ENCODE measurements around the gene ENTHD1.
A peak's percentile ranks its signal among the peaks of the same experiment; 100 is the strongest.

Gene ENTHD1

DNA sequence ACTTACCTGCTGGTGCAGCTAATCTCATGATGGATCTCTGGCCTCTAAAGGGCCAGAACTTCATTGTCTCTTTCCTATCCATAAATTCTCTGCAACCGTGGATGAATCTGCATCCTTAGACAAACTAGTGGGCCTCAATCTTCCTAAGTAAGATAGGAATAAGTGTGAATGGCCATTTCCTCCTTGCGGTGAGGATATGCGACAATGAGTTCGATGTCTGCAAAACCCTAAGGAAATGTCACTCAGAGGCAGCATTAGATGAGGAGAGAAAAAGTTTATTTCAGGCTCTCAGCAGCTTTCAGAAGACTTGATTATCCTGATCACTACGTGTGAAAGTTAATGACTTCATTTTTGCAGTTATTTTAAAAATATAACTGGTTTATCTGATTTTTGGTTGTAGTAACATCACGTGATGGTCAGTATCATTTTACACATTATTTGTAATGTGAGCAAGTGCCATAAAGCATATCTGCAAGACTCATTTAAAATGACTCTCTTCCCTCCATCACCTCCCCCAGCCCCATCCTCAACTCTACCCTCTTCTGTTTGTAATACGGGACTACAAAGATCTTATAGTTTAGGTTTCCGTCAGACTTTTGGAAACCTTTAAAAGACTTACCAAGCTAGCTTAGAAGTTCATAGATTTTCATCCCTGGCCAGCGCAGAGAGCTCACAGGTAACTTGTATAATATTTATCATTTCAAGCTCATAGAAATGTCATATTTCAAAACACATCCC is 17.5 kb upstream of the ENTHD1 start:
- Histone ChIP-seq H4K20me1 (ENCODE audit: insufficient read depth, low read length) (peaks cover 8% of the 10 kb centered on the region; the same call in 1 of the 2 replicates), H3K79me2 (ENCODE audit: insufficient read depth, low read length) (peaks cover 94% of the 10 kb centered on the region), H3K36me3 (ENCODE audit: insufficient read depth, low read length) (no peaks in the 10 kb centered on the region; the same call in 1 of the 2 replicates), H3K27me3 (ENCODE audit: insufficient read depth, low read length, poor library complexity) (no peaks in the 10 kb centered on the region), H2AFZ (ENCODE audit: low read depth, low read length) (no peak overlapping the region), H3K4me3 (ENCODE audit: low read depth in 1 of 2, low read length in 2 of 2) (no peak overlapping the region), H3K4me2 (ENCODE audit: insufficient read depth, low read length) (no peak overlapping the region), H3K4me1 (ENCODE audit: insufficient read depth, low read length) (peaks cover 9% of the 10 kb centered on the region; the same call in 1 of the 2 replicates), H3K27ac (ENCODE audit: low read length) (no peak overlapping the region), H3K9me3 (ENCODE audit: insufficient read depth, low read length, severe bottlenecking) (no peaks in the 10 kb centered on the region), H3K9ac (ENCODE audit: low read depth, low read length) (no peak overlapping the region)
- TF ChIP-seq, protein P1, sequence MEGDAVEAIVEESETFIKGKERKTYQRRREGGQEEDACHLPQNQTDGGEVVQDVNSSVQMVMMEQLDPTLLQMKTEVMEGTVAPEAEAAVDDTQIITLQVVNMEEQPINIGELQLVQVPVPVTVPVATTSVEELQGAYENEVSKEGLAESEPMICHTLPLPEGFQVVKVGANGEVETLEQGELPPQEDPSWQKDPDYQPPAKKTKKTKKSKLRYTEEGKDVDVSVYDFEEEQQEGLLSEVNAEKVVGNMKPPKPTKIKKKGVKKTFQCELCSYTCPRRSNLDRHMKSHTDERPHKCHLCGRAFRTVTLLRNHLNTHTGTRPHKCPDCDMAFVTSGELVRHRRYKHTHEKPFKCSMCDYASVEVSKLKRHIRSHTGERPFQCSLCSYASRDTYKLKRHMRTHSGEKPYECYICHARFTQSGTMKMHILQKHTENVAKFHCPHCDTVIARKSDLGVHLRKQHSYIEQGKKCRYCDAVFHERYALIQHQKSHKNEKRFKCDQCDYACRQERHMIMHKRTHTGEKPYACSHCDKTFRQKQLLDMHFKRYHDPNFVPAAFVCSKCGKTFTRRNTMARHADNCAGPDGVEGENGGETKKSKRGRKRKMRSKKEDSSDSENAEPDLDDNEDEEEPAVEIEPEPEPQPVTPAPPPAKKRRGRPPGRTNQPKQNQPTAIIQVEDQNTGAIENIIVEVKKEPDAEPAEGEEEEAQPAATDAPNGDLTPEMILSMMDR (IDR thresholded peaks at IDR 0.05; ENCODE audit: borderline replicate concordance, extremely low read depth, low read length, poor library complexity, severe bottlenecking), result no peak
- TF ChIP-seq EZH2 (IDR thresholded peaks at IDR 0.05; ENCODE audit: borderline replicate concordance, low read depth, low read length, severe bottlenecking), result no peak
- DNase-seq (no peak), ATAC-seq (ENCODE audit: insufficient read depth, low read depth) (no peak)

DNA sequence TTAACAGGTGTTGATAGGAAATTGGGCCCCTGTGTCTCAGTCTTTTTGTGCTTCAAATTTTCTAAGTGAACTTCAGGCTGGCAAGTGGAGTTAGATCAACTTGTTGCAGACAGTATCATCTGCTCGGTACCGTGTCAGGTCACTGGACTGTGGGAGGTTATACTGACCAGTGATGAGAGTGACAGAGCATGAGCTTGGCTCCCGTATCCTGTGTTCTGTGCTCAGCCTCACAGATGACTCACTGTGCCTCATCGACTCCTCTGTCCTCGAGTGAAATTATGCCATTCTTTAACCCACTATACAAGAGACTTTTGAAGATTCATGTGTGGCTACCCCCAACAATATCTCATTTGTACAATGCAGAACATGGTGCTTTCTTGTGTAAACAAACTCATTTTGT is 15.2 kb upstream of the ENTHD1 start:
- no peaks in the 10 kb centered on the region for H3K9me3 ChIP-seq (ENCODE audit: insufficient read depth, low read length, severe bottlenecking)
- H4K20me1 ChIP-seq (ENCODE audit: insufficient read depth, low read length), result peaks cover 8% of the 10 kb centered on the region; the same call in 1 of the 2 replicates
- no peaks in the 10 kb centered on the region for H3K27me3 ChIP-seq (ENCODE audit: insufficient read depth, low read length, poor library complexity)
- no peak; the same call in 2 of the 3 replicates for ATAC-seq (ENCODE audit: insufficient read depth, low read depth)
- H3K4me3 ChIP-seq (ENCODE audit: low read depth in 1 of 2, low read length in 2 of 2), result no peak overlapping the region
- TF ChIP-seq, protein P1 (IDR thresholded peaks at IDR 0.05; ENCODE audit: borderline replicate concordance, extremely low read depth, low read length, poor library complexity, severe bottlenecking), result no peak
- TF ChIP-seq EZH2 (IDR thresholded peaks at IDR 0.05; ENCODE audit: borderline replicate concordance, low read depth, low read length, severe bottlenecking), result no peak
- H3K4me1 ChIP-seq (ENCODE audit: insufficient read depth, low read length), result peaks cover 28% of the 10 kb centered on the region
- H3K9ac ChIP-seq (ENCODE audit: low read depth, low read length), result no peak overlapping the region
- H3K4me2 ChIP-seq (ENCODE audit: insufficient read depth, low read length), result no peak overlapping the region
- peaks cover 97% of the 10 kb centered on the region for H3K79me2 ChIP-seq (ENCODE audit: insufficient read depth, low read length)
- no peak for DNase-seq
- 0 out of 2 replicates have a peak overlapping the region, but pooled peaks have one; percentile 28 for H3K27ac ChIP-seq (ENCODE audit: low read length)
- H2AFZ ChIP-seq (ENCODE audit: low read depth, low read length), result no peak overlapping the region
- no peaks in the 10 kb centered on the region; the same call in 1 of the 2 replicates for H3K36me3 ChIP-seq (ENCODE audit: insufficient read depth, low read length)

DNA sequence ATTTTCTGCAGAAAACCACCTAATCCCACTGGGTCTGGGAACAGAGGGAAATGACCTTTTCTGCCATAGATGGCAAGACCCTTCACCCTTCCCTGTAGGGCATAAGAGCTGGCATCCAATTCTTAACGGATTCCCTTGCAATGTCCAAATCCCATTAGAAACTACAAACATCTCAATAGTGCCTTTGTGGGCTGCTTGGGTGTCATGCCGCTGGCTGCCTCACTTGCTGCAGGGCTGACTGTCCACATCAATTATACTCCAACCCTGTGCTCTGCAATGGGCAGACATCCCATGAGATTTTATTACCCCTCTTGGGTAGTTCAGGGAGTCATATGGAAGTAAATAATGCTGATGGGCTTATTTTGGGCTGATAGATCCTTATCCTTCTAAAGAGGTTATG is 14.6 kb upstream of the ENTHD1 start:
- Histone ChIP-seq H3K9ac (ENCODE audit: low read depth, low read length) (no peak overlapping the region), H3K27ac (ENCODE audit: low read length) (no peak overlapping the region), H3K36me3 (ENCODE audit: insufficient read depth, low read length) (no peaks in the 10 kb centered on the region; the same call in 1 of the 2 replicates), H3K4me3 (ENCODE audit: low read depth in 1 of 2, low read length in 2 of 2) (no peak overlapping the region), H4K20me1 (ENCODE audit: insufficient read depth, low read length) (peaks cover 8% of the 10 kb centered on the region; the same call in 1 of the 2 replicates), H3K79me2 (ENCODE audit: insufficient read depth, low read length) (peaks cover 97% of the 10 kb centered on the region), H2AFZ (ENCODE audit: low read depth, low read length) (no peak overlapping the region), H3K27me3 (ENCODE audit: insufficient read depth, low read length, poor library complexity) (no peaks in the 10 kb centered on the region), H3K4me1 (ENCODE audit: insufficient read depth, low read length) (peaks cover 34% of the 10 kb centered on the region), H3K4me2 (ENCODE audit: insufficient read depth, low read length) (0 out of 2 replicates have a peak overlapping the region, but pooled peaks have one; percentile 7), H3K9me3 (ENCODE audit: insufficient read depth, low read length, severe bottlenecking) (no peaks in the 10 kb centered on the region)
- ATAC-seq (ENCODE audit: insufficient read depth, low read depth) (no peak), DNase-seq (no peak)
- TF ChIP-seq, protein P1 (IDR thresholded peaks at IDR 0.05; ENCODE audit: borderline replicate concordance, extremely low read depth, low read length, poor library complexity, severe bottlenecking), result no peak
- TF ChIP-seq EZH2 (IDR thresholded peaks at IDR 0.05; ENCODE audit: borderline replicate concordance, low read depth, low read length, severe bottlenecking), result no peak
